Measurements from ENCODE around the gene TOX2. TPM values are rescaled to one million over a fixed set of nuclear protein-coding genes. Genes with fewer than 3 reads are reported as not detected.

TOX2 gene
- total RNA-seq, 1 donor from 2014 or later: 4.8 TPM

- intact Hi-C loops (cut with micrococcal nuclease): no loop called here
- Mint-ChIP-seq H3K4me3 (no peak overlapping the region), H3K9me3 (no peaks in the 10 kb centered on the region), H3K27ac (no peak overlapping the region), H3K36me3 (ENCODE audit: low read depth) (no peaks in the 10 kb centered on the region), H3K27me3 (peaks cover 2% of the 10 kb centered on the region), H3K4me1 (no peaks in the 10 kb centered on the region)
- TF ChIP-seq, protein P1, sequence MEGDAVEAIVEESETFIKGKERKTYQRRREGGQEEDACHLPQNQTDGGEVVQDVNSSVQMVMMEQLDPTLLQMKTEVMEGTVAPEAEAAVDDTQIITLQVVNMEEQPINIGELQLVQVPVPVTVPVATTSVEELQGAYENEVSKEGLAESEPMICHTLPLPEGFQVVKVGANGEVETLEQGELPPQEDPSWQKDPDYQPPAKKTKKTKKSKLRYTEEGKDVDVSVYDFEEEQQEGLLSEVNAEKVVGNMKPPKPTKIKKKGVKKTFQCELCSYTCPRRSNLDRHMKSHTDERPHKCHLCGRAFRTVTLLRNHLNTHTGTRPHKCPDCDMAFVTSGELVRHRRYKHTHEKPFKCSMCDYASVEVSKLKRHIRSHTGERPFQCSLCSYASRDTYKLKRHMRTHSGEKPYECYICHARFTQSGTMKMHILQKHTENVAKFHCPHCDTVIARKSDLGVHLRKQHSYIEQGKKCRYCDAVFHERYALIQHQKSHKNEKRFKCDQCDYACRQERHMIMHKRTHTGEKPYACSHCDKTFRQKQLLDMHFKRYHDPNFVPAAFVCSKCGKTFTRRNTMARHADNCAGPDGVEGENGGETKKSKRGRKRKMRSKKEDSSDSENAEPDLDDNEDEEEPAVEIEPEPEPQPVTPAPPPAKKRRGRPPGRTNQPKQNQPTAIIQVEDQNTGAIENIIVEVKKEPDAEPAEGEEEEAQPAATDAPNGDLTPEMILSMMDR (IDR thresholded peaks at IDR 0.05): no peak
- ChIA-PET CTCF (no interaction called here), POLR2A (no interaction called here)
- ATAC-seq (ENCODE audit: low read depth): no peak
- DNase-seq: no peak
Measured at GRCh38 chr20:44026647-44027342, 112.1 kb downstream of the TOX2 start.

DNA sequence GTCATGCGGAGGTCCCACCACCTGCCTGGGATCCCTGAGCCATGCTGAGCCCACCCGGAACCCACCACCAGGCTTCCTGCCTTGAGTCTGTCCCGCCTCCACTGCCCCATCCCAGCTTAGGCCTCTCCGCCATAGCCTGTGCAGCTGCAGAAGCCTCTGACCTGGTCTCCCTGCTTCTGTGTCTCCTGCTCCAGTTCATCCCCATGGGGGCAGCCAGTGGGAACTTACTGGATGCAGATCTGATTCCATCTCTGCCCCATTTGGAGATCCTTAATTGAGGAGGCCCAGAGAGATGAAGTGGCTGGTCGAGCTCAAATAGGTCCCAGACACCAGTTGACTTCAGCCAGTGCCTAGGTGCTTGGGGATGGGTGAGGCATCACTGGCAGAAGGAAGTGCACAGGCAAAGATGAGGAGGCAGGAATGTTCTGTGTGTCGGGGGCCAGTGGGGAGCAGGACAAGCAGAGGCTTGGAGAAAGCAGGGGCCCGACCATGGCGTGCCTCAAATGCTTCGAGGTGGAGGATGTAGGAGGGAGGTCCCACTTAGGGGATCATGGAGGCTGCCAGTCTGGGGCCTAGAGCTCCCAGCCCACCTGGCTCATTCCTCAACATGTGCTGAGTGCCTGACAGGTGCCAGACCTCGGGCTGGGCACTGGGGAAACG lies 112.8 kb downstream of the TOX2 start:
- TF ChIP-seq, protein P1 (IDR thresholded peaks at IDR 0.05): no peak
- H3K36me3 Mint-ChIP-seq (ENCODE audit: low read depth): no peaks in the 10 kb centered on the region
- H3K9me3 Mint-ChIP-seq: no peaks in the 10 kb centered on the region
- CTCF ChIA-PET: no interaction called here
- no peak overlapping the region for H3K27ac Mint-ChIP-seq
- POLR2A ChIA-PET: no interaction called here
- intact Hi-C loops (cut with micrococcal nuclease): no loop called here
- peaks cover 2% of the 10 kb centered on the region for H3K27me3 Mint-ChIP-seq
- no peak overlapping the region for H3K4me3 Mint-ChIP-seq
- ATAC-seq (ENCODE audit: low read depth): no peak
- no peaks in the 10 kb centered on the region for H3K4me1 Mint-ChIP-seq
- no peak for DNase-seq

DNA sequence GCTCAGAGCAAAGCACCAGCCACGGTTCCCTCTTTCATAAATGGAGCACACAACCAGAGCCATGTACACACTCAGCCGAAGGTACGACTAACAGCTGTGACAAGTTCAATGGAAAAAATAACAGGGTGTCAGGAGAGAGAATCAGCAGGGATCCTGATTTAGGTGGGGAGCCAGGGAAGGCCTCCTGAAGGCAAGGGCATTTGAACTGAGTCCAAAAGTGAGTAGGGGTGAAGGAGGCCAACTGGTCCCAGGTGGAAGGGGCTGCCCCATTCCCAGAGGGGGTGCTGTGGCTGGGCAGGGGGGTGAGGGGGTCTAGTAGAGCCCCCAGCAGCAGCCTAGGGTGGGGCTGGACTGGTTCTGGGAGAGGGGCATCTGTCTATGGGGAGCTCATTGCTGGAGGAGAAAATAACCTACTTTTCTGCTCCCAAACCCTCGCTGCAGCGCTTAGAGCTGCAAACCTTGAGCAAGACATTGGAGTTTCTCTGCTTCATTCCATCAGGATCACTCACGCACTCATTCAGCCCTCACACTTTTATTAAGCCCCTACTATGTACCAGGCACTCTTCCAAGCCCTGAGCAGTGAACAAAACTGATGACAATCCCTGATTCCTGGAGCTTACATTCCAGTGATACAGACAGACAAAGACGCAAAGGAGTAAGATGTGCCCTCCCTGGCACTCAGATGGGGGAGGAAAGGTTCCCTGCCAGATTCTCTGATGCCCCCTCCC lies 113.5 kb downstream of the TOX2 start:
- intact Hi-C loops (cut with micrococcal nuclease): no loop called here
- H3K9me3 Mint-ChIP-seq: no peaks in the 10 kb centered on the region
- ATAC-seq (ENCODE audit: low read depth) (no peak), DNase-seq (no peak)
- TF ChIP-seq, protein P1 (IDR thresholded peaks at IDR 0.05): no peak
- no peak overlapping the region for H3K27ac Mint-ChIP-seq
- CTCF ChIA-PET: interaction anchor here (0.8 kb wide), 1 partner anchor 10 kb away, joined by 4 read pairs; no protein-coding TSS in a partner anchor
- no peaks in the 10 kb centered on the region for H3K4me1 Mint-ChIP-seq
- H3K4me3 Mint-ChIP-seq: no peak overlapping the region
- no peaks in the 10 kb centered on the region for H3K36me3 Mint-ChIP-seq (ENCODE audit: low read depth)
- H3K27me3 Mint-ChIP-seq: peaks cover 2% of the 10 kb centered on the region
- POLR2A ChIA-PET: no interaction called here

- CTCF ChIA-PET: interaction anchor here (0.8 kb wide), 1 partner anchor 9 kb away, joined by 4 read pairs; no protein-coding TSS in a partner anchor
- intact Hi-C loops (cut with micrococcal nuclease): no loop called here
- H3K4me3 Mint-ChIP-seq: no peak overlapping the region
- no peaks in the 10 kb centered on the region for H3K9me3 Mint-ChIP-seq
- peaks cover 2% of the 10 kb centered on the region for H3K27me3 Mint-ChIP-seq
- TF ChIP-seq, protein P1 (IDR thresholded peaks at IDR 0.05): no peak
- H3K4me1 Mint-ChIP-seq: no peaks in the 10 kb centered on the region
- no peak overlapping the region for H3K27ac Mint-ChIP-seq
- ATAC-seq (ENCODE audit: low read depth) (no peak), DNase-seq (no peak)
- H3K36me3 Mint-ChIP-seq (ENCODE audit: low read depth): no peaks in the 10 kb centered on the region
- POLR2A ChIA-PET: no interaction called here
Measured at GRCh38 chr20:44028868-44029847, 114.5 kb downstream of the TOX2 start.
